AG09309 (cell line): ENCODE results near the gene OR2A2.

ENCODE experiments used
- DNase-seq: peaks from one replicate; pipeline ENCODE4 v3.0.0-alpha.2; 2010; ENCODE audit warnings: low read depth
- H3K4me3 ChIP-seq: 2 replicates; pipeline ENCODE4 v1.5.1; 2011; ENCODE audit warnings: mild to moderate bottlenecking, low read depth, low read length, moderate library complexity; ENCODE audit not compliant: control insufficient read depth
- CTCF ChIP-seq: IDR thresholded peaks from 2 replicates; pipeline ENCODE4 v1.5.1; 2011; ENCODE audit warnings: mild to moderate bottlenecking, low read depth, low read length, inconsistent platforms; ENCODE audit not compliant: insufficient read depth, control insufficient read depth; ENCODE audit errors: missing control alignments

OR2A2 gene

GRCh38 chr7:144086730-144087129 lies 22.7 kb upstream of the OR2A2 start:
- DNase-seq = no peak
- H3K4me3 ChIP-seq = no peak overlapping the region
- TF ChIP-seq CTCF = no peak

GRCh38 chr7:144087230-144087629 lies 22.2 kb upstream of the OR2A2 start:
- H3K4me3 ChIP-seq = no peak overlapping the region
- no peak for DNase-seq
- TF ChIP-seq CTCF = no peak

- no peak for TF ChIP-seq CTCF
- no peak for DNase-seq
- no peak overlapping the region for H3K4me3 ChIP-seq
These were observed 18.7 kb upstream of the OR2A2 start for GRCh38 chr7:144090667-144091066.

GRCh38 chr7:144098776-144099175 lies 10.6 kb upstream of the OR2A2 start:
- no peak overlapping the region for H3K4me3 ChIP-seq
- DNase-seq = no peak
- TF ChIP-seq CTCF = no peak

- TF ChIP-seq CTCF = no peak
These were observed 8.8 kb upstream of the OR2A2 start for GRCh38 chr7:144100607-144101006.

GRCh38 chr7:144102041-144102440 lies 7.3 kb upstream of the OR2A2 start:
- no peak overlapping the region for H3K4me3 ChIP-seq
- no peak for DNase-seq
- no peak for TF ChIP-seq CTCF

More at GRCh38 chr7:144100607-144101006, 8.8 kb upstream of the OR2A2 start:
- H3K4me3 ChIP-seq = no peak overlapping the region
- DNase-seq = no peak

GRCh38 chr7:144105211-144105610 lies 4.2 kb upstream of the OR2A2 start:
- TF ChIP-seq CTCF = no peak
- H3K4me3 ChIP-seq = no peak overlapping the region
- DNase-seq = no peak
